IPS-18a (cell line): ENCODE measurements around the gene CHST11.

Source experiments
- H3K27ac ChIP-seq: one replicate; pipeline ENCODE4 v1.5.1; 2013; ENCODE audit warnings: low read length
- H3K27me3 ChIP-seq: one replicate; pipeline ENCODE4 v1.6.1; 2013; ENCODE audit warnings: mild to moderate bottlenecking, low read length; ENCODE audit not compliant: control insufficient read depth, insufficient read depth
- H3K36me3 ChIP-seq: one replicate; pipeline ENCODE4 v1.6.1; 2013; ENCODE audit warnings: low read depth, low read length; ENCODE audit not compliant: control insufficient read depth
- H3K4me1 ChIP-seq: one replicate; pipeline ENCODE4 v1.6.1; 2013; ENCODE audit warnings: low read depth, low read length; ENCODE audit not compliant: control insufficient read depth
- H3K4me3 ChIP-seq: one replicate; pipeline ENCODE4 v1.5.1; 2013; ENCODE audit warnings: low read length
- H3K9ac ChIP-seq: one replicate; pipeline ENCODE4 v1.6.1; 2013; ENCODE audit warnings: mild to moderate bottlenecking, low read length, moderate library complexity
- H3K9me3 ChIP-seq: one replicate; pipeline ENCODE4 v1.6.1; 2013; ENCODE audit warnings: low read depth, low read length; ENCODE audit not compliant: control insufficient read depth

Gene CHST11

GRCh38 chr12:104673696-104674482, 217.1 kb downstream of the CHST11 start:
- no peak overlapping the region for H3K27ac ChIP-seq

GRCh38 chr12:104676636-104677035, 219.9 kb downstream of the CHST11 start:
- Histone ChIP-seq H3K4me1 (peaks cover 5% of the 10 kb centered on the region), H3K27ac (no peak overlapping the region)

More at GRCh38 chr12:104673696-104674482, 217.1 kb downstream of the CHST11 start:
- H3K36me3 ChIP-seq: no peaks in the 10 kb centered on the region
- H3K27me3 ChIP-seq: no peaks in the 10 kb centered on the region
- H3K9ac ChIP-seq: no peak overlapping the region
- H3K4me1 ChIP-seq: peaks cover 13% of the 10 kb centered on the region
- no peak overlapping the region for H3K4me3 ChIP-seq
- no peaks in the 10 kb centered on the region for H3K9me3 ChIP-seq

GRCh38 chr12:104677441-104678089, 220.8 kb downstream of the CHST11 start:
- H3K4me3 ChIP-seq: no peak overlapping the region
- no peak overlapping the region for H3K27ac ChIP-seq
- H3K9ac ChIP-seq: no peak overlapping the region
- peaks cover 3% of the 10 kb centered on the region for H3K4me1 ChIP-seq
- H3K27me3 ChIP-seq: no peaks in the 10 kb centered on the region
- H3K36me3 ChIP-seq: no peaks in the 10 kb centered on the region
- no peaks in the 10 kb centered on the region for H3K9me3 ChIP-seq

More at GRCh38 chr12:104676636-104677035, 219.9 kb downstream of the CHST11 start:
- H3K4me3 ChIP-seq: no peak overlapping the region
- H3K36me3 ChIP-seq: no peaks in the 10 kb centered on the region
- H3K27me3 ChIP-seq: no peaks in the 10 kb centered on the region
- H3K9me3 ChIP-seq: no peaks in the 10 kb centered on the region
- no peak overlapping the region for H3K9ac ChIP-seq

- Histone ChIP-seq H3K4me1 (peaks cover 3% of the 10 kb centered on the region), H3K36me3 (no peaks in the 10 kb centered on the region), H3K4me3 (no peak overlapping the region), H3K9me3 (no peaks in the 10 kb centered on the region), H3K27me3 (no peaks in the 10 kb centered on the region), H3K9ac (no peak overlapping the region), H3K27ac (no peak overlapping the region)
Measured at GRCh38 chr12:104680070-104680469, 223.3 kb downstream of the CHST11 start.

GRCh38 chr12:104680491-104680890, 223.7 kb downstream of the CHST11 start:
- H3K9ac ChIP-seq: no peak overlapping the region
- no peaks in the 10 kb centered on the region for H3K27me3 ChIP-seq
- no peak overlapping the region for H3K4me3 ChIP-seq
- H3K27ac ChIP-seq: no peak overlapping the region
- peaks cover 3% of the 10 kb centered on the region for H3K4me1 ChIP-seq
- no peaks in the 10 kb centered on the region for H3K36me3 ChIP-seq
- H3K9me3 ChIP-seq: no peaks in the 10 kb centered on the region

GRCh38 chr12:104681012-104681690, 224.4 kb downstream of the CHST11 start:
- Histone ChIP-seq H3K4me3 (no peak overlapping the region), H3K9me3 (no peaks in the 10 kb centered on the region), H3K27me3 (no peaks in the 10 kb centered on the region), H3K27ac (no peak overlapping the region), H3K9ac (no peak overlapping the region), H3K36me3 (no peaks in the 10 kb centered on the region), H3K4me1 (peaks cover 3% of the 10 kb centered on the region)

GRCh38 chr12:104682790-104683279, 226.1 kb downstream of the CHST11 start:
- Histone ChIP-seq H3K9ac (no peak overlapping the region), H3K36me3 (no peaks in the 10 kb centered on the region), H3K9me3 (no peaks in the 10 kb centered on the region), H3K27me3 (no peaks in the 10 kb centered on the region), H3K4me3 (no peak overlapping the region), H3K4me1 (peaks cover 3% of the 10 kb centered on the region), H3K27ac (no peak overlapping the region)

- Histone ChIP-seq H3K27ac (no peak overlapping the region), H3K4me1 (no peaks in the 10 kb centered on the region), H3K36me3 (no peaks in the 10 kb centered on the region), H3K9me3 (no peaks in the 10 kb centered on the region), H3K9ac (no peak overlapping the region), H3K4me3 (no peak overlapping the region), H3K27me3 (no peaks in the 10 kb centered on the region)
Measured at GRCh38 chr12:104683831-104684503, 227.2 kb downstream of the CHST11 start.

- no peak overlapping the region for H3K9ac ChIP-seq
- no peaks in the 10 kb centered on the region for H3K36me3 ChIP-seq
- H3K9me3 ChIP-seq: no peaks in the 10 kb centered on the region
- H3K4me3 ChIP-seq: no peak overlapping the region
- no peak overlapping the region for H3K27ac ChIP-seq
- no peaks in the 10 kb centered on the region for H3K27me3 ChIP-seq
- no peaks in the 10 kb centered on the region for H3K4me1 ChIP-seq
Measured at GRCh38 chr12:104684884-104685283, 228.1 kb downstream of the CHST11 start.

- H3K9ac ChIP-seq: no peak overlapping the region
- H3K27ac ChIP-seq: no peak overlapping the region
Measured at GRCh38 chr12:104685366-104685765, 228.6 kb downstream of the CHST11 start.

GRCh38 chr12:104686196-104686595, 229.4 kb downstream of the CHST11 start:
- Histone ChIP-seq H3K9me3 (no peaks in the 10 kb centered on the region), H3K4me3 (no peak overlapping the region), H3K9ac (no peak overlapping the region), H3K27ac (no peak overlapping the region), H3K36me3 (no peaks in the 10 kb centered on the region), H3K27me3 (no peaks in the 10 kb centered on the region), H3K4me1 (no peaks in the 10 kb centered on the region)

More at GRCh38 chr12:104685366-104685765, 228.6 kb downstream of the CHST11 start:
- H3K9me3 ChIP-seq: no peaks in the 10 kb centered on the region
- no peaks in the 10 kb centered on the region for H3K27me3 ChIP-seq
- H3K36me3 ChIP-seq: no peaks in the 10 kb centered on the region
- H3K4me1 ChIP-seq: no peaks in the 10 kb centered on the region
- H3K4me3 ChIP-seq: no peak overlapping the region
